Measurements from ENCODE around the gene IRX2. TPM values are rescaled to one million over a fixed set of nuclear protein-coding genes. Genes with fewer than 3 reads are reported as not detected.

IRX2 gene
- total RNA-seq, 3 donors from 2014 or later = 0.09 to 0.51 TPM; not detected in 1

DNA sequence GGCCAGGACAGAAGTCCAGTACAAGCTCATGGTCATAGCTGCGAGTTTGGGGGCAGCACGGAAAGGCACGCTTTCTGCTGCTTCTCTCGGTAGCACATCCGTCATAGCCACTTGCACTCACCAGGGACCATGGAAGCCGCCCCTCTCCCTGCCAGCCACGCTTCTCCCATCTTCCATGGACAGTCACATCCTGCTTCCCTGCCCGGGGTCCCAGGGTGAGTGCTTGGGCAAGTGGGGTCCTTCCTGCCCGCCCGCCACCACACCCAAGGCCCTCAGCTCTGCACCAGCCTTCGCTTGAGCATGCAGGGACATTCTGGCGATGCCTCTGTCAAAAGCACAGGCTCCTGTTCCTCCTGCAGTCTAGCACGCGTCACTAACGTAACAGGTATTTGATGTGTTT is 13.1 kb upstream of the IRX2 start:
- ATAC-seq (no peak), DNase-seq (no peak)
- Histone ChIP-seq H3K4me1 (ENCODE audit: low read depth) (no peaks in the 10 kb centered on the region), H3K9me3 (no peaks in the 10 kb centered on the region), H3K4me3 (no peak overlapping the region), H3K36me3 (ENCODE audit: low read depth) (no peaks in the 10 kb centered on the region)
- no peak for TF ChIP-seq CTCF (IDR thresholded peaks at IDR 0.05)
- intact Hi-C loops (cut with DNase I, micrococcal nuclease) = no loop called here

DNA sequence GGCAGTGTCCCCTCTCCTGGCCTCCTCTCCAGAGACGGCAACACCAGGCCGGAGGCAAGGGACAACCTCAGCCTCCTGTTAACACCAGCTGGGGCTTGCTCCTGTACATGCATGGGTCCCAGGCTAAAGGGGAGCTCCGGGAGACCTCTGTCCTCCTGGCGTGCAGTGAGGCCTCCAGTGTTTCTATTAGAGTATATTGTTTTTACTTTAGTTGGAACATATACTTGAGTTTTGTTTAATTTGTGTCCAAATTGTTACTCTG is 12.0 kb upstream of the IRX2 start:
- no peak overlapping the region for H3K4me3 ChIP-seq
- H3K36me3 ChIP-seq (ENCODE audit: low read depth) = no peaks in the 10 kb centered on the region
- intact Hi-C loops (cut with DNase I, micrococcal nuclease) = no loop called here
- DNase-seq (no peak), ATAC-seq (no peak)
- H3K9me3 ChIP-seq = no peaks in the 10 kb centered on the region
- no peaks in the 10 kb centered on the region for H3K4me1 ChIP-seq (ENCODE audit: low read depth)
- no peak for TF ChIP-seq CTCF (IDR thresholded peaks at IDR 0.05)

DNA sequence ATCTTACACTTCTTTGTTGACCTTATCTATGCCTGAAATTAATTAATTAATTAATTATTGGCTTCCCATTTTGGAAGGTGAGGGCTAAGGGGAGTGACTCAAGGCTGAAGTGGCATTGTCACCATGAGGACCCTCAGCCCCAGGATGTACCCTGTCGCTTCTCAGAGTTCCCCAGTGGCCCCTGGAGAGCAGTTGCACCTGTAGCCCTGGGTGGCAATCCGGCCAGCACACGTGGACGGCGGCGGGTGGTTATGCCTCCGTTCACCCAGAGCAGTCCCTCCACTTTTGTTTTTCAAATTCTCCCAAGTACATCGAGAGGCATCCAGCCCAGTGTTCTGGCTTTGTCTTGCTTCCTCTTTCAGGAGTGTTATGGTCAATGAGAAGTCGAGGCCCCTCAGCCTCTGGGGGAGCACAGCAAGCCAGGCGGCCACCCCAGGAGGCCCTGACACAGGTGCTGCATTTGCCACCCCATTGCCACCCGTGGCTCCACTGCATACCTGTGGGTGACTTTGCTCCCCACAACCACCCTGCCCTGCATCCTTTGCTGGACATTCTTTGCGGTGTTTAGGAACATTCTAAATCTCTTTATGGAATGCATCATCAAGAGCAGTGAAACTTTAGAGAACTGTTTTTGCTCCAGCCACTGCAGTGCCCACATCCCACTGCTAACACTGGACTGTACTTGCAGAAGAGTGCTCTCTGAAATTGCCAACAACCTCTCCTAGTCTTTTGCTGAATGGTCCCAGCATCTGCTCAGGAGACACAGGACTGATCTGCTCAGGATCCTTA is 11.5 kb upstream of the IRX2 start:
- ATAC-seq (no peak), DNase-seq (no peak)
- intact Hi-C loops (cut with DNase I, micrococcal nuclease) = no loop called here
- no peaks in the 10 kb centered on the region for H3K4me1 ChIP-seq (ENCODE audit: low read depth)
- TF ChIP-seq CTCF (IDR thresholded peaks at IDR 0.05) = no peak
- no peaks in the 10 kb centered on the region for H3K9me3 ChIP-seq
- H3K4me3 ChIP-seq = no peak overlapping the region
- H3K36me3 ChIP-seq (ENCODE audit: low read depth) = no peaks in the 10 kb centered on the region

DNA sequence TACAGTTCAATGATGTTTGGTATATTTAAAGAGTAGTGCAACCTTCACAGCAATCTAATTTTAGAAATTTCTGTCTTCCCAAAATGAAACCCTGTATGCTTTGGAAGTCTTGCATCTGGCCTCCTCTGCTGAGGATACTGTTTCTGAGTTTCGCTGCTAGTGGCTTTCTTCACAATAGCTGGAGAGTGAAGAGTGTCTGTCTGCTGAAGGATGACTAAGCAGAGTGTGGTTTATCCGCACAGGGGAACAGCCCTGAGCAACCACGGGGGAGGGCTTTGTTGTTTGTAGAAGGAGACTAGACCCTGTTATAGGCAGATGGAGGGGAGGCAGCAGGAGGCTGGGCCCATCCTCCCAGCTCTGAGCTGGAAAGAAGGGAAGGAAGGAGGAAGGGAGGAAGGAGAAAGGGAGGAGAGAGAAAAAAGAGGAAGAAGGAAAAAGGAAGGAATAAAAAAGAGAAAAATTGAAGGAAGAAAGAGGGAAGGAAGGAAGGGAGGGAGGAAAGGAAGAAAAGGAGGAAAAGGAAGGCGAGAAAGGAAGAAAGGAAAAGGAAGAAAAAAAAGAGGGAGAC is 10.5 kb upstream of the IRX2 start:
- Histone ChIP-seq H3K4me3 (no peak overlapping the region), H3K9me3 (no peaks in the 10 kb centered on the region), H3K36me3 (ENCODE audit: low read depth) (no peaks in the 10 kb centered on the region), H3K4me1 (ENCODE audit: low read depth) (no peaks in the 10 kb centered on the region)
- ATAC-seq (no peak), DNase-seq (no peak)
- intact Hi-C loops (cut with DNase I, micrococcal nuclease) = no loop called here
- TF ChIP-seq CTCF (IDR thresholded peaks at IDR 0.05) = no peak

- no peak for TF ChIP-seq CTCF (IDR thresholded peaks at IDR 0.05)
- Histone ChIP-seq H3K9me3 (no peaks in the 10 kb centered on the region), H3K4me1 (ENCODE audit: low read depth) (peaks cover 2% of the 10 kb centered on the region), H3K36me3 (ENCODE audit: low read depth) (no peaks in the 10 kb centered on the region), H3K4me3 (no peak overlapping the region)
- ATAC-seq (no peak), DNase-seq (no peak)
- intact Hi-C loops (cut with DNase I, micrococcal nuclease) = no loop called here
Measured at GRCh38 chr5:2759696-2760461, 8.4 kb upstream of the IRX2 start.

Measured in mucosa of descending colon (tissue), 3 donors.